H1 (cell line): ENCODE results near the gene GRIA1. TPM values are rescaled to one million over a fixed set of nuclear protein-coding genes. Genes with fewer than 3 reads are reported as not detected.

Source experiments
- POLR2AphosphoS5 ChIP-seq: IDR thresholded peaks from 2 replicates; pipeline ENCODE4 v1.6.1; 2011; ENCODE audit warnings: low read depth, low read length
- YY1 ChIP-seq: IDR thresholded peaks from 2 replicates; pipeline ENCODE4 v1.6.1; 2011; ENCODE audit warnings: low read depth, mild to moderate bottlenecking, low read length
- polyA plus RNA-seq, 7 experiments: library from polyadenylated mRNA; depleted of rRNA in 3 of 7; stranded (reverse) in 5 of 7; unstranded in 2 of 7; fragments of >200 nt in 5 of 7; fragments of 200-250 nt in 2 of 7; gene quantifications; 1 replicate in 5 of 7; 2 replicates in 1 of 7; 4 replicates in 1 of 7; pipeline versions ENCODE4 v1.2.1 to v1.2.3, GENCODE V29; 2011 to 2013; ENCODE audit warnings: missing spikeins in 2 of 7, mixed read lengths in 2 of 7
- total RNA-seq: library from RNA; stranded (reverse); fragmentation: NEBNext Ultra II Directional; extraction: Animal tissue kit (Norgen Biotek cat#: 25700); gene quantifications from 2 replicates; pipeline ENCODE4 v1.2.1, GENCODE V29; 2021
- TF ChIP-seq, protein P1 (sequence below): fragments of 300-600 bp; sonication (generic); IDR thresholded peaks from 2 replicates; pipeline ENCODE4 v1.7.1; 2012; ENCODE audit warnings: low read length, moderate library complexity, mild to moderate bottlenecking, inconsistent platforms; ENCODE audit not compliant: insufficient replicate concordance

Gene GRIA1
- total and polyA plus RNA-seq, 2 of the 8 experiments (the other 6 are each of a cell fraction or from before 2014, with no cell fraction given), result 0.97 to 2.5 TPM

- TF ChIP-seq, protein P1, sequence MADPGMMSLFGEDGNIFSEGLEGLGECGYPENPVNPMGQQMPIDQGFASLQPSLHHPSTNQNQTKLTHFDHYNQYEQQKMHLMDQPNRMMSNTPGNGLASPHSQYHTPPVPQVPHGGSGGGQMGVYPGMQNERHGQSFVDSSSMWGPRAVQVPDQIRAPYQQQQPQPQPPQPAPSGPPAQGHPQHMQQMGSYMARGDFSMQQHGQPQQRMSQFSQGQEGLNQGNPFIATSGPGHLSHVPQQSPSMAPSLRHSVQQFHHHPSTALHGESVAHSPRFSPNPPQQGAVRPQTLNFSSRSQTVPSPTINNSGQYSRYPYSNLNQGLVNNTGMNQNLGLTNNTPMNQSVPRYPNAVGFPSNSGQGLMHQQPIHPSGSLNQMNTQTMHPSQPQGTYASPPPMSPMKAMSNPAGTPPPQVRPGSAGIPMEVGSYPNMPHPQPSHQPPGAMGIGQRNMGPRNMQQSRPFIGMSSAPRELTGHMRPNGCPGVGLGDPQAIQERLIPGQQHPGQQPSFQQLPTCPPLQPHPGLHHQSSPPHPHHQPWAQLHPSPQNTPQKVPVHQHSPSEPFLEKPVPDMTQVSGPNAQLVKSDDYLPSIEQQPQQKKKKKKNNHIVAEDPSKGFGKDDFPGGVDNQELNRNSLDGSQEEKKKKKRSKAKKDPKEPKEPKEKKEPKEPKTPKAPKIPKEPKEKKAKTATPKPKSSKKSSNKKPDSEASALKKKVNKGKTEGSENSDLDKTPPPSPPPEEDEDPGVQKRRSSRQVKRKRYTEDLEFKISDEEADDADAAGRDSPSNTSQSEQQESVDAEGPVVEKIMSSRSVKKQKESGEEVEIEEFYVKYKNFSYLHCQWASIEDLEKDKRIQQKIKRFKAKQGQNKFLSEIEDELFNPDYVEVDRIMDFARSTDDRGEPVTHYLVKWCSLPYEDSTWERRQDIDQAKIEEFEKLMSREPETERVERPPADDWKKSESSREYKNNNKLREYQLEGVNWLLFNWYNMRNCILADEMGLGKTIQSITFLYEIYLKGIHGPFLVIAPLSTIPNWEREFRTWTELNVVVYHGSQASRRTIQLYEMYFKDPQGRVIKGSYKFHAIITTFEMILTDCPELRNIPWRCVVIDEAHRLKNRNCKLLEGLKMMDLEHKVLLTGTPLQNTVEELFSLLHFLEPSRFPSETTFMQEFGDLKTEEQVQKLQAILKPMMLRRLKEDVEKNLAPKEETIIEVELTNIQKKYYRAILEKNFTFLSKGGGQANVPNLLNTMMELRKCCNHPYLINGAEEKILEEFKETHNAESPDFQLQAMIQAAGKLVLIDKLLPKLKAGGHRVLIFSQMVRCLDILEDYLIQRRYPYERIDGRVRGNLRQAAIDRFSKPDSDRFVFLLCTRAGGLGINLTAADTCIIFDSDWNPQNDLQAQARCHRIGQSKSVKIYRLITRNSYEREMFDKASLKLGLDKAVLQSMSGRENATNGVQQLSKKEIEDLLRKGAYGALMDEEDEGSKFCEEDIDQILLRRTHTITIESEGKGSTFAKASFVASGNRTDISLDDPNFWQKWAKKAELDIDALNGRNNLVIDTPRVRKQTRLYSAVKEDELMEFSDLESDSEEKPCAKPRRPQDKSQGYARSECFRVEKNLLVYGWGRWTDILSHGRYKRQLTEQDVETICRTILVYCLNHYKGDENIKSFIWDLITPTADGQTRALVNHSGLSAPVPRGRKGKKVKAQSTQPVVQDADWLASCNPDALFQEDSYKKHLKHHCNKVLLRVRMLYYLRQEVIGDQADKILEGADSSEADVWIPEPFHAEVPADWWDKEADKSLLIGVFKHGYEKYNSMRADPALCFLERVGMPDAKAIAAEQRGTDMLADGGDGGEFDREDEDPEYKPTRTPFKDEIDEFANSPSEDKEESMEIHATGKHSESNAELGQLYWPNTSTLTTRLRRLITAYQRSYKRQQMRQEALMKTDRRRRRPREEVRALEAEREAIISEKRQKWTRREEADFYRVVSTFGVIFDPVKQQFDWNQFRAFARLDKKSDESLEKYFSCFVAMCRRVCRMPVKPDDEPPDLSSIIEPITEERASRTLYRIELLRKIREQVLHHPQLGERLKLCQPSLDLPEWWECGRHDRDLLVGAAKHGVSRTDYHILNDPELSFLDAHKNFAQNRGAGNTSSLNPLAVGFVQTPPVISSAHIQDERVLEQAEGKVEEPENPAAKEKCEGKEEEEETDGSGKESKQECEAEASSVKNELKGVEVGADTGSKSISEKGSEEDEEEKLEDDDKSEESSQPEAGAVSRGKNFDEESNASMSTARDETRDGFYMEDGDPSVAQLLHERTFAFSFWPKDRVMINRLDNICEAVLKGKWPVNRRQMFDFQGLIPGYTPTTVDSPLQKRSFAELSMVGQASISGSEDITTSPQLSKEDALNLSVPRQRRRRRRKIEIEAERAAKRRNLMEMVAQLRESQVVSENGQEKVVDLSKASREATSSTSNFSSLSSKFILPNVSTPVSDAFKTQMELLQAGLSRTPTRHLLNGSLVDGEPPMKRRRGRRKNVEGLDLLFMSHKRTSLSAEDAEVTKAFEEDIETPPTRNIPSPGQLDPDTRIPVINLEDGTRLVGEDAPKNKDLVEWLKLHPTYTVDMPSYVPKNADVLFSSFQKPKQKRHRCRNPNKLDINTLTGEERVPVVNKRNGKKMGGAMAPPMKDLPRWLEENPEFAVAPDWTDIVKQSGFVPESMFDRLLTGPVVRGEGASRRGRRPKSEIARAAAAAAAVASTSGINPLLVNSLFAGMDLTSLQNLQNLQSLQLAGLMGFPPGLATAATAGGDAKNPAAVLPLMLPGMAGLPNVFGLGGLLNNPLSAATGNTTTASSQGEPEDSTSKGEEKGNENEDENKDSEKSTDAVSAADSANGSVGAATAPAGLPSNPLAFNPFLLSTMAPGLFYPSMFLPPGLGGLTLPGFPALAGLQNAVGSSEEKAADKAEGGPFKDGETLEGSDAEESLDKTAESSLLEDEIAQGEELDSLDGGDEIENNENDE, result no peak
- no peak for TF ChIP-seq POLR2AphosphoS5
- TF ChIP-seq YY1, result no peak
- TF ChIP-seq, all 59 proteins: peak for 0
Measured at GRCh38 chr5:153571162-153571561, 80.7 kb downstream of the GRIA1 start (continued).
